ENCODE data around the gene CBLL1. TPM values are rescaled to one million over a fixed set of nuclear protein-coding genes. Genes with fewer than 3 reads are reported as not detected.
A peak's percentile ranks its signal among the peaks of the same experiment; 100 is the strongest.

The CBLL1 gene
- total RNA-seq, 1 experiment from 2014 or later = 35.0 TPM

GRCh38 chr7:107742678-107743566 lies 1.0 kb upstream of the CBLL1 start:
- RAD21 ChIA-PET (ENCODE audit: low non-redundant PET in 1 of 2, low total read pairs in 2 of 2, uncharacterized antibody in 2 of 2, unreplicated experiment in 2 of 2) = interaction anchor here in 1 of 2 experiments (1.2 to 1.8 kb wide), 2 partner anchors 132 to 136 kb away, joined by 4 to 8 read pairs; no protein-coding TSS in a partner anchor
- Histone ChIP-seq H2AFZ (ENCODE audit: low read depth, low read length, poor library complexity, severe bottlenecking) (peak overlapping the region; percentile 90), H3K4me2 (ENCODE audit: low read length) (peak overlapping the region; percentile 90), H3K27ac (ENCODE audit: low read depth, low read length) (peak overlapping the region; percentile 86), H4K20me1 (ENCODE audit: insufficient read depth) (peaks cover 15% of the 10 kb centered on the region; the same call in 1 of the 2 replicates), H3K9ac (ENCODE audit: low read length) (peak overlapping the region; percentile 60), H3K4me1 (ENCODE audit: control insufficient read depth in 1 of 2, insufficient read depth in 2 of 2, low read length in 2 of 2) (peaks cover 15 to 22% of the 10 kb centered on the region in 2 experiments), H3K36me3 (ENCODE audit: control insufficient read depth in 1 of 2, insufficient read depth in 2 of 2, low read length in 2 of 2) (no peaks in the 10 kb centered on the region), H3K79me2 (ENCODE audit: insufficient read depth, low read length) (peaks cover 40% of the 10 kb centered on the region), H3K4me3 (replicated peaks in 1 of 2; ENCODE audit: low read depth in 1 of 2, low read length in 2 of 2) (peak overlapping the region; percentile 86 to 89), H3K9me2 (ENCODE audit: insufficient read depth) (no peaks in the 10 kb centered on the region), H3K9me3 (ENCODE audit: control insufficient read depth in 1 of 2, insufficient read depth in 1 of 2, low read depth in 1 of 2, low read length in 2 of 2) (no peaks in the 10 kb centered on the region), H3K27me3 (ENCODE audit: insufficient read depth, low read length) (no peaks in the 10 kb centered on the region)
- no peak for DNase-seq (ENCODE audit: low read depth, low spot score)
- TF ChIP-seq POLR2A (IDR thresholded peaks at IDR 0.05; ENCODE audit: borderline replicate concordance, extremely low read depth, insufficient read depth, insufficient read length) (no peak), EZH2phosphoT487 (IDR thresholded peaks at IDR 0.05; ENCODE audit: borderline replicate concordance) (no peak), CBX3 (IDR thresholded peaks at IDR 0.05; ENCODE audit: low read depth) (no peak), YY1 (IDR thresholded peaks at IDR 0.05; ENCODE audit: extremely low read depth, insufficient replicate concordance, low read depth, low read length) (no peak), EGR1 (IDR thresholded peaks at IDR 0.05; ENCODE audit: low read depth) (no peak), SRF (IDR thresholded peaks at IDR 0.05; ENCODE audit: low read depth) (no peak), SIN3A (IDR thresholded peaks at IDR 0.05; ENCODE audit: low read depth) (no peak; the same call in 1 of the 2 replicates), MAX (IDR thresholded peaks at IDR 0.05) (no peak), ZBTB33 (IDR thresholded peaks at IDR 0.05; ENCODE audit: extremely low read depth, insufficient replicate concordance, low read length) (no peak), ZNF274 (IDR thresholded peaks at IDR 0.05; ENCODE audit: low read depth, low read length) (no peak), REST (IDR thresholded peaks at IDR 0.05; ENCODE audit: low read depth) (no peak), CTCF (IDR thresholded peaks at IDR 0.05 in 2 of 3, conservative IDR thresholded peaks at IDR 0.05 in 1 of 3; ENCODE audit: borderline replicate concordance in 1 of 3, insufficient read depth in 1 of 3, low read depth in 2 of 3, low read length in 2 of 3) (no peak), ATF3 (IDR thresholded peaks at IDR 0.05) (no peak), SP1 (IDR thresholded peaks at IDR 0.05; ENCODE audit: low read depth) (no peak), CEBPB (IDR thresholded peaks at IDR 0.05; ENCODE audit: low read depth) (no peak)
- CTCF ChIA-PET = interaction anchor here (0.8 to 3.7 kb wide), 11 partner anchors 14 to 574 kb away, joined by 3 to 48 read pairs (median 6); partner anchors contain the start of gene HBP1
- BruUV-seq (replicated peaks) = TSS peak; percentile 74
- ATAC-seq = peak; percentile 52
- intact Hi-C loops (cut with micrococcal nuclease) = loop anchor here (1.0 to 2.0 kb wide), 2 partner anchors 132 to 403 kb away; no protein-coding TSS in a partner anchor
- POLR2A ChIA-PET = interaction anchor here (0.8 to 1.7 kb wide), 5 partner anchors 15 to 137 kb away, joined by 3 to 11 read pairs (median 3); no protein-coding TSS in a partner anchor
